Naive thymus-derived CD8-positive, alpha-beta T cell (primary cell): ENCODE measurements around the gene FXYD3. TPM values are rescaled to one million over a fixed set of nuclear protein-coding genes. Genes with fewer than 3 reads are reported as not detected.

Experiments used
- ATAC-seq, 2 donors: fragments of 150-1000 bp; cut with Tn5 transposase in 1 of 2; sonication (Bioruptor Pico), chemical (Tn5 transposase) in 1 of 2; 1 replicate in 1 of 2; 2 replicates in 1 of 2; pipeline ENCODE4 v1.10.0; 2021; ENCODE audit warnings: mild to moderate bottlenecking in 2 of 2, moderate library complexity in 2 of 2
- POLR2A ChIA-PET: fragments of 350-600 bp; sonication (Branson Sonifier 250); formaldehyde crosslinking; loops from one replicate; lab custom pipeline; 2021; ENCODE audit warnings: antibody characterized with exemption; lab: Charles Lee
- DNase-seq, 10 donors: peaks; one replicate each; pipeline versions ENCODE4 v3.0.0 to v3.0.0-alpha.2; 2020 to 2022
- H3K27ac Mint-ChIP-seq, 10 donors: one replicate each; pipeline ENCODE4 v1.8.0; 2020 to 2022; ENCODE audit warnings: mild to moderate bottlenecking in 10 of 10, mixed read lengths in 10 of 10, moderate library complexity in 4 of 10, inconsistent platforms in 1 of 10
- H3K27me3 Mint-ChIP-seq, 5 donors: one replicate each; pipeline ENCODE4 v1.8.0; 2021 to 2022; ENCODE audit warnings: mixed read lengths in 5 of 5
- H3K36me3 Mint-ChIP-seq, 3 donors: one replicate each; pipeline ENCODE4 v1.8.0; 2020 to 2022; ENCODE audit warnings: mixed read lengths in 3 of 3, mild to moderate bottlenecking in 2 of 3, inconsistent platforms in 1 of 3
- H3K4me1 Mint-ChIP-seq, 4 donors: one replicate each; pipeline ENCODE4 v1.8.0; 2021 to 2022; ENCODE audit warnings: mixed read lengths in 4 of 4
- H3K4me3 Mint-ChIP-seq, 10 donors: one replicate each; pipeline ENCODE4 v1.8.0; 2020 to 2022; ENCODE audit warnings: mild to moderate bottlenecking in 10 of 10, mixed read lengths in 10 of 10, moderate library complexity in 6 of 10, inconsistent platforms in 1 of 10
- H3K9me3 Mint-ChIP-seq, 9 donors: one replicate each; pipeline ENCODE4 v1.8.0; 2020 to 2022; ENCODE audit warnings: mixed read lengths in 9 of 9, mild to moderate bottlenecking in 3 of 9, inconsistent platforms in 1 of 9, moderate library complexity in 1 of 9
- polyA plus RNA-seq, 3 donors: library from polyadenylated mRNA; unstranded; fragments of 300-500 nt; fragmentation: Illumina TruSeq; gene quantifications; one replicate each; pipeline ENCODE4 v1.2.3, GENCODE V29; 2021
- total RNA-seq, 8 experiments: library from RNA in 2 of 8; stranded (reverse) in 2 of 8; gene quantifications; one replicate each; pipeline ENCODE4 v1.2.3 and lab custom pipeline; 2021 to 2026

The FXYD3 gene
- total and polyA plus RNA-seq, 5 experiments from 2014 or later: not detected

DNA sequence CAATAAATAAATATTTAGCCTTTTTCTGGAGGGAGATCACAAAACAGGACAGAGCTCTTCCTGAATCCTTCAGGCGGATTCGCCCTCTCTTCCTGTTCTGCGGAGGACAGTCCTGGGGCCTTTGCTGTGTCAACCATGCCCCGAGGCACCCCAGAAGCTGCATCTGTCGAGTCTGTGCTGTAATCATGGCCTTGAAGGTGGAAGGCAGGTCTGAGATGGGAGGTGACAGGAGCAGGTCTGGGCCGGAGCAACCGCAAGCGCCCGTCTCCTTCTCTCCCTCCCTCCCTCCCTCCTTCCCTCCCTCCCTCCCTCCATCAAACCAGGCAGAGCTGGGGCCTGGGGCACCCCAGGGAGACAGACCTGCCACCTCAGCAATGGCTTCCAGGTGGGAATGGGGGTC is 4.6 kb upstream of the FXYD3 start:
- Mint-ChIP-seq H3K4me1 (peaks cover 6 to 9% (median 6%) of the 10 kb centered on the region in 4 donors), H3K4me3 (no peak overlapping the region), H3K27me3 (peaks cover 0 to 8% (median 1%) of the 10 kb centered on the region in 5 donors), H3K9me3 (no peaks in the 10 kb centered on the region), H3K27ac (no peak overlapping the region), H3K36me3 (no peaks in the 10 kb centered on the region)
- no peak for ATAC-seq
- POLR2A ChIA-PET: no interaction called here
- DNase-seq: peak in 1 of 10 donors; percentile 46

GRCh38 chr19:35112995-35113688 is 2.5 kb upstream of the FXYD3 start:
- Mint-ChIP-seq H3K4me1 (peaks cover 6 to 9% (median 7%) of the 10 kb centered on the region in 4 donors), H3K27ac (no peak overlapping the region), H3K4me3 (no peak overlapping the region), H3K27me3 (peaks cover 0 to 8% (median 1%) of the 10 kb centered on the region in 5 donors), H3K9me3 (no peaks in the 10 kb centered on the region), H3K36me3 (no peaks in the 10 kb centered on the region)
- DNase-seq (peak in 1 of 10 donors; percentile 8), ATAC-seq (no peak)
- POLR2A ChIA-PET: no interaction called here

GRCh38 chr19:35114353-35115176 is 1.1 kb upstream of the FXYD3 start:
- Mint-ChIP-seq H3K4me1 (peaks cover 6 to 9% (median 8%) of the 10 kb centered on the region in 4 donors), H3K9me3 (no peaks in the 10 kb centered on the region), H3K27me3 (peaks cover 0 to 8% (median 1%) of the 10 kb centered on the region in 5 donors), H3K36me3 (no peaks in the 10 kb centered on the region), H3K27ac (peak overlapping the region in 4 of 10 donors; percentile 1 to 79 (median 53)), H3K4me3 (peak overlapping the region in 4 of 10 donors; percentile 32 to 54 (median 44))
- peak; percentile 54 to 82 (median 73) for DNase-seq
- peak; percentile 95 for ATAC-seq
- POLR2A ChIA-PET: interaction anchor here (1.6 kb wide), 1 partner anchor 97 kb away, joined by 4 read pairs; no protein-coding TSS in a partner anchor

DNA sequence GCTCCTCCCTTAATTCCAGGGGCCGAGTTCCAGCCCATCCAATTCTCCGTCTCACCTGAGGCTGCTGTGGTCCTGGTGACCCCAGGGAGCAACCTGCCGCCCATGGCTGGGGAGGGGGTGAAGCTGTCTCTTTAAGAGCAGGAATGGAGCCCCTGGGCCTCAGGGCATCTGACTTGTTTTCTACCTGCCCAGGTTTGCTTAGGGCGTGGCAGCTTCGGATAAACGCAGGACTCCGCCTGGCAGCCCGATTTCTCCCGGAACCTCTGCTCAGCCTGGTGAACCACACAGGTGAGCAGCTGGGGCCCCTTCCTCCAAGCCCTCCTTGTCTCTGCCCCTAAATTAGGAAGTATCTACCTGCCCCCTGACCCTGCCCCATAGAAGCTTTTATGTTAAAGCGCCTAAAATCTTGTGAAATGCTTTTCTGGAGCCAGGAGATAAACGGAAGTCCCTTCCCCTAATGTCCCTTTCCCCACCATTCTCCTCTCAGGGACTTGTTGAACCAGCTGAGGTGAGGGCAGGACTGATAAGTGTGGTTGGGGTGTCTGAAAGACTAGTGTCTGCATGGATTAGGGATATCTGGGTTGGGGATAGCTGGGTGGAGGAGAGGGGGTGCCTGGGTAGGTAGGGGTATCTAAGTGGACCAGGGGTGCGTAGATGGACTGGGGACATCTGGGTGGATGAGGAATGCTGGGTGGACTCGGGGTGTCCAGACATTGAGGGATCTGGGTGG is 614 bp downstream of the FXYD3 start:
- Mint-ChIP-seq H3K4me1 (peaks cover 6 to 9% (median 8%) of the 10 kb centered on the region in 4 donors), H3K27ac (peak overlapping the region in 2 of 10 donors; percentile 47 to 62), H3K9me3 (no peaks in the 10 kb centered on the region), H3K27me3 (peaks cover 0 to 5% (median 1%) of the 10 kb centered on the region in 5 donors), H3K4me3 (no peak overlapping the region), H3K36me3 (no peaks in the 10 kb centered on the region)
- POLR2A ChIA-PET: interaction anchor here (0.6 to 1.6 kb wide), 2 partner anchors 95 to 152 kb away, joined by 3 to 4 read pairs; no protein-coding TSS in a partner anchor
- ATAC-seq (no peak), DNase-seq (peak in 1 of 10 donors; percentile 55)

GRCh38 chr19:35117116-35117515 is 1.5 kb downstream of the FXYD3 start:
- Mint-ChIP-seq H3K27me3 (peaks cover 0 to 3% (median 1%) of the 10 kb centered on the region in 5 donors), H3K4me1 (peaks cover 6 to 9% (median 8%) of the 10 kb centered on the region in 4 donors), H3K27ac (peak overlapping the region in 3 of 10 donors; percentile 47 to 62 (median 47)), H3K9me3 (no peaks in the 10 kb centered on the region), H3K4me3 (no peak overlapping the region), H3K36me3 (no peaks in the 10 kb centered on the region)
- DNase-seq (peak in 1 of 10 donors; percentile 40), ATAC-seq (no peak)
- POLR2A ChIA-PET: interaction anchor here (0.6 kb wide), 1 partner anchor 151 kb away, joined by 3 read pairs; no protein-coding TSS in a partner anchor

- no peak overlapping the region for H3K4me3 Mint-ChIP-seq
- H3K36me3 Mint-ChIP-seq: no peaks in the 10 kb centered on the region
- peaks cover 6 to 9% (median 8%) of the 10 kb centered on the region in 4 donors for H3K4me1 Mint-ChIP-seq
- peak in 1 of 10 donors; percentile 58 for DNase-seq
- H3K27ac Mint-ChIP-seq: peak overlapping the region in 1 of 10 donors; percentile 37
- POLR2A ChIA-PET: interaction anchor here (0.6 kb wide), 1 partner anchor 851 kb away, joined by 3 read pairs; no protein-coding TSS in a partner anchor
- H3K9me3 Mint-ChIP-seq: no peaks in the 10 kb centered on the region
- ATAC-seq: no peak
- peaks cover 0 to 2% (median 0%) of the 10 kb centered on the region in 5 donors for H3K27me3 Mint-ChIP-seq
Measured at GRCh38 chr19:35117799-35118198, 2.2 kb downstream of the FXYD3 start.

DNA sequence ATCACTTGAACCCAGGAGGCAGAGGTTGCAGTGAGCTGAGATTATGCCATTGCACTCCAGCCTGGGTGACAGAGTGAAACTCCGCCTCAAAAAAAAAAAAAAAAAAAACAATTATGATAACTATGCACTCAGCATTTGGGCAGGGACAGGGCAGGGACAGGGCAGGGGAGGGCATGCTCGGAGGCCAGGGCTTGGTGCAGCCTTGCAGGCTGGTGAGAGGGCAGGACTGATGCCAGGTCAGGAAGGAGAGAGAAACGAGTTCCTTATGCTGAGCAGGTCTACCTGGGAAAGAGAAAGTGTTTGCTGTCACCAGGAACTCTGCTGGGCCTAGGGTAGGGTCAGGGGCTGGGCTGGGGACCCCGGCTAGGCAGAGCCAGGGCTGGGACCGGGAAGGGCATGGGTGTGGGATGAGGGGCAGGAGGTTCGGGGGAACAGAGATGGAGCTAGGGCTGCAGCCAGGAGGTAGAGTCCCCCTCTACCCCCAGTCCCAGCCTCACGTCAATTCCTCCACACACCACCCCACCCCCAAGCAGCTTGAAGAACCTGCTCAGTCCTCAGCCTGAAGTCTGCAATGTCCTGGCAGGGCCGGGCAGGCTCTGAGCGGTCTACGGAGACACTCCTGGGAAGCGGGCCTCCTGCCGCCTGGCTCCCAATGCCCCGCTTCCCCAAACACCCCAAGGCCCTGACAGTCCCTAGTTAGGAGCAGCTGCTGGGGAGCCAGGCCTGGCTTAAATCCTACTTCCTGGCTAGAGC is 2.8 kb downstream of the FXYD3 start:
- POLR2A ChIA-PET: interaction anchor here (0.6 kb wide), 1 partner anchor 852 kb away, joined by 3 read pairs; no protein-coding TSS in a partner anchor
- Mint-ChIP-seq H3K9me3 (no peaks in the 10 kb centered on the region), H3K36me3 (no peaks in the 10 kb centered on the region), H3K4me1 (peaks cover 6 to 9% (median 8%) of the 10 kb centered on the region in 4 donors), H3K27ac (peak overlapping the region in 1 of 10 donors; percentile 37), H3K4me3 (no peak overlapping the region), H3K27me3 (peaks cover 0 to 2% (median 0%) of the 10 kb centered on the region in 5 donors)
- ATAC-seq: no peak
- peak in 1 of 10 donors; percentile 55 for DNase-seq

DNA sequence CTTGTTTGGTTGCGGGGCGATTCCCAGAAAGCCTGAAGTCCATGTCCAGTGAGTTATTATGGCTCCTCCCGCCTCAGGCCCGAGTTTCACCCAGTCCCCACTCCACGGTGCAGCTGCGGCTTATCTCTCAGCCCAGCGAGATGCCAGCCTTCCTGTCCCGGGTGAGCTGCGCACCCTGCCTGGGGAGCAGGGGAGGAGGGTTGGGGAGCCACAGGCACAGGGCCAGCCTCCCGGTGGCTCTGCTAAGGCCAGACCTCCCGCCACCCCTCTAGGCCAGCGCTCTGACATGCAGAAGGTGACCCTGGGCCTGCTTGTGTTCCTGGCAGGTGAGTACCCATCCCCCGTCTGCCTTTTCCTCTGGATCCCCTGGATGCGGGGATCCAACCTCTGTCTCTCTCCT is 3.5 kb downstream of the FXYD3 start:
- POLR2A ChIA-PET: no interaction called here
- Mint-ChIP-seq H3K4me1 (peaks cover 10 to 14% (median 12%) of the 10 kb centered on the region in 4 donors), H3K27me3 (peaks cover 0 to 2% (median 0%) of the 10 kb centered on the region in 5 donors), H3K9me3 (no peaks in the 10 kb centered on the region), H3K36me3 (no peaks in the 10 kb centered on the region), H3K27ac (no peak overlapping the region), H3K4me3 (no peak overlapping the region)
- ATAC-seq: no peak
- peak in 1 of 10 donors; percentile 34 for DNase-seq

DNA sequence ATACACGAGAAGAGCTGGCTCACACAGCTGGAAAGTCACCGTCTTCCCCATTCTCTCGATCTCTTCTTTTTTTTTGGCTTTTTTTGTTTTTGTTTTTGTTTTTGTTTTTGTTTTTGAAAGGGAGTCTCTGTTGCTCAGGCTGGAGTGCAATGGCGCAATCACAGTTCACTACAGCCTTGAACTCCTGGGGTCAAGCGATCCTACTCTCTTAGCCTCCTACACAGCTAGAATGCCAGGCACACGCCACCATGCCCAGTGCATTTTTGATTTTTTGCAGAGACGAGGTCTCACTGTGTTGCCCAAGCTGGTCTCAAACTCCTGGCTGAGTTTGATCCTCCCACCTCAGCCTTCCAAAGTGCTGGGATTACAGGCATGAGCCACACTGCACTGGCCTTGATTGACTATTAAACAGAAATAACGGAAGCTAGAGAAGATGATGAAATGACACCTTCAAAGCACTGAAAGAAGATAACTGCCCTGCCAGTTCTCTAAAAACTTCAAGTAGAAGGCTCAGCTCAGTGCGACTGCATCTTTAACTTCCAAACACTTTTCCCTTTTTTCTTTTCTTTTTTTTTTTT is 4.0 kb downstream of the FXYD3 start:
- Mint-ChIP-seq H3K36me3 (no peaks in the 10 kb centered on the region), H3K27ac (no peak overlapping the region), H3K27me3 (peaks cover 0 to 2% (median 0%) of the 10 kb centered on the region in 5 donors), H3K4me3 (no peak overlapping the region), H3K9me3 (no peaks in the 10 kb centered on the region), H3K4me1 (peaks cover 12 to 15% (median 15%) of the 10 kb centered on the region in 4 donors)
- DNase-seq (peak in 1 of 10 donors; percentile 9), ATAC-seq (no peak)
- POLR2A ChIA-PET: no interaction called here

DNA sequence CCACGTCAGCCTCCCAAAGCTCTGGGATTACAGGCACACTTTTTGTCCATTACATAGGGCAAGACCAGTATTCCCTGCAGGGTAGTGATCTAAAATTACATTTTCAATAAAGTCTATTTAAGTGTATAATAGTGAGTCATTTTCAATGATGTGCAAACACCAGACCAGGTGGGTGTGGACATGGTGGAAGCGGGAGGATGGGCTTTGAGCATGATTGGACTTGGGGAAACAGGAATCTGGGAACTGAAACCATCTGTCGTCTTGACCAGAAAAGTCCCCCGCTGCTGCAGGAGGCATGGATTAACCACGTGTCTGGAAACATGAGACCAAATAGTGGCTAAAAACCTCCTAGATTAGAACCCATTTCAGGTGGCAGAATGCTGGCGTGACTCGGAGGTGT is 4.9 kb downstream of the FXYD3 start:
- H3K27me3 Mint-ChIP-seq: peaks cover 0 to 2% (median 0%) of the 10 kb centered on the region in 5 donors
- ATAC-seq (no peak), DNase-seq (no peak)
- H3K9me3 Mint-ChIP-seq: no peaks in the 10 kb centered on the region
- H3K36me3 Mint-ChIP-seq: no peaks in the 10 kb centered on the region
- POLR2A ChIA-PET: no interaction called here
- H3K4me1 Mint-ChIP-seq: peaks cover 12 to 15% (median 14%) of the 10 kb centered on the region in 4 donors
- no peak overlapping the region for H3K27ac Mint-ChIP-seq
- no peak overlapping the region for H3K4me3 Mint-ChIP-seq

- H3K9me3 Mint-ChIP-seq: no peaks in the 10 kb centered on the region
- ATAC-seq: no peak
Measured at GRCh38 chr19:35120898-35121297, 5.3 kb downstream of the FXYD3 start.

More at GRCh38 chr19:35120898-35121297, 5.3 kb downstream of the FXYD3 start:
- H3K4me3 Mint-ChIP-seq: no peak overlapping the region
- POLR2A ChIA-PET: no interaction called here
- peak overlapping the region in 1 of 10 donors; percentile 39 for H3K27ac Mint-ChIP-seq
- H3K4me1 Mint-ChIP-seq: peaks cover 13 to 15% (median 14%) of the 10 kb centered on the region in 4 donors
- DNase-seq: no peak
- H3K27me3 Mint-ChIP-seq: peaks cover 0 to 2% (median 0%) of the 10 kb centered on the region in 5 donors
- no peaks in the 10 kb centered on the region for H3K36me3 Mint-ChIP-seq
